ENCODE results near the gene TEX54.

TEX54 gene

GRCh38 chr11:62832336-62833234, at the start of gene TEX54:
TEX54 (minus strand) TSS chr11:62832841.
- no peak for TF ChIP-seq BHLHE40 (IDR thresholded peaks at IDR 0.05; ENCODE audit: borderline replicate concordance)
- TF ChIP-seq ZNF384 (IDR thresholded peaks at IDR 0.05) = no peak
- TF ChIP-seq NFRKB (IDR thresholded peaks at IDR 0.05) = no peak
- TF ChIP-seq L3MBTL2 (conservative IDR thresholded peaks at IDR 0.05) = no peak
- no peak for TF ChIP-seq ARNT (IDR thresholded peaks at IDR 0.05)
- no peak for TF ChIP-seq FOXM1 (IDR thresholded peaks at IDR 0.05; ENCODE audit: borderline replicate concordance)
- POLR2A ChIA-PET = interaction anchor here (0.7 to 2.4 kb wide), 15 partner anchors 8 to 161 kb away, joined by 3 to 61 read pairs (median 7); partner anchors contain the start of genes HNRNPUL2, LBHD1, NXF1 and SLC3A2
- no peak for DNase-seq (ENCODE audit: extremely low spot score)
- CTCF ChIA-PET = interaction anchor here (1.7 kb wide), 1 partner anchor 46 kb away, joined by 7 read pairs; no protein-coding TSS in a partner anchor

GRCh38 chr11:62882431-62882749, 49.7 kb upstream of the TEX54 start:
- POLR2A ChIA-PET = interaction anchor here (2.0 to 8.1 kb wide), 6 partner anchors 8 to 95 kb away, joined by 7 to 110 read pairs (median 24); partner anchors contain the start of genes TMEM179B and WDR74
- TF ChIP-seq FOXM1 (IDR thresholded peaks at IDR 0.05; ENCODE audit: borderline replicate concordance) (no peak), PKNOX1 (IDR thresholded peaks at IDR 0.05) (no peak), FOXA1 (IDR thresholded peaks at IDR 0.05) (no peak), LEF1 (IDR thresholded peaks at IDR 0.05; ENCODE audit: borderline replicate concordance) (no peak), ARNT (IDR thresholded peaks at IDR 0.05) (no peak), ELF4 (IDR thresholded peaks at IDR 0.05) (no peak), BHLHE40 (IDR thresholded peaks at IDR 0.05; ENCODE audit: borderline replicate concordance) (no peak), SP1 (IDR thresholded peaks at IDR 0.05) (no peak), L3MBTL2 (conservative IDR thresholded peaks at IDR 0.05) (no peak), FOXK2 (IDR thresholded peaks at IDR 0.05) (no peak), TARDBP (IDR thresholded peaks at IDR 0.05) (no peak), ZNF384 (IDR thresholded peaks at IDR 0.05) (no peak), HDGF (IDR thresholded peaks at IDR 0.05; ENCODE audit: borderline replicate concordance) (no peak), NFRKB (IDR thresholded peaks at IDR 0.05) (no peak), SUZ12 (IDR thresholded peaks at IDR 0.05) (no peak), CTBP1 (IDR thresholded peaks at IDR 0.05; ENCODE audit: borderline replicate concordance) (no peak)
- CTCF ChIA-PET = interaction anchor here (0.7 kb wide), 2 partner anchors 52 to 210 kb away, joined by 3 read pairs; partner anchors contain the start of gene LBHD1
- DNase-seq (ENCODE audit: extremely low spot score) = no peak

GRCh38 chr11:62881579-62882430, 49.2 kb upstream of the TEX54 start:
- DNase-seq (ENCODE audit: extremely low spot score) = peak; percentile 88
- TF ChIP-seq L3MBTL2 (conservative IDR thresholded peaks at IDR 0.05) = peak; percentile 40; the same call in 1 of the 2 replicates
- no peak for TF ChIP-seq SUZ12 (IDR thresholded peaks at IDR 0.05)
- ChIA-PET CTCF (interaction anchor here (0.6 to 1.3 kb wide), 5 partner anchors 20 to 128 kb away, joined by 3 to 6 read pairs (median 4); partner anchors contain the start of gene ZBTB3), POLR2A (interaction anchor here (0.6 to 8.1 kb wide), 31 partner anchors 8 to 308 kb away, joined by 3 to 110 read pairs (median 4); partner anchors contain the start of genes C11orf98, CSKMT, EEF1G and HNRNPUL2)

- TF ChIP-seq FOXM1 (IDR thresholded peaks at IDR 0.05; ENCODE audit: borderline replicate concordance) (no peak), SUZ12 (IDR thresholded peaks at IDR 0.05) (no peak), FOXA1 (IDR thresholded peaks at IDR 0.05) (no peak), LEF1 (IDR thresholded peaks at IDR 0.05; ENCODE audit: borderline replicate concordance) (no peak), NFRKB (IDR thresholded peaks at IDR 0.05) (no peak), CTBP1 (IDR thresholded peaks at IDR 0.05; ENCODE audit: borderline replicate concordance) (no peak), L3MBTL2 (conservative IDR thresholded peaks at IDR 0.05) (peak; percentile 64), ZNF384 (IDR thresholded peaks at IDR 0.05) (no peak), HDGF (IDR thresholded peaks at IDR 0.05; ENCODE audit: borderline replicate concordance) (no peak), TARDBP (IDR thresholded peaks at IDR 0.05) (no peak), BHLHE40 (IDR thresholded peaks at IDR 0.05; ENCODE audit: borderline replicate concordance) (no peak), PKNOX1 (IDR thresholded peaks at IDR 0.05) (no peak), ELF4 (IDR thresholded peaks at IDR 0.05) (peak; percentile 57; the same call in 1 of the 2 replicates), ARNT (IDR thresholded peaks at IDR 0.05) (no peak), FOXK2 (IDR thresholded peaks at IDR 0.05) (no peak), SP1 (IDR thresholded peaks at IDR 0.05) (no peak)
- CTCF ChIA-PET = interaction anchor here (0.6 to 1.3 kb wide), 6 partner anchors 17 to 127 kb away, joined by 3 to 6 read pairs (median 4); partner anchors contain the start of gene ZBTB3
- DNase-seq (ENCODE audit: extremely low spot score) = peak; percentile 82
- POLR2A ChIA-PET = interaction anchor here (0.6 to 8.1 kb wide), 31 partner anchors 9 to 307 kb away, joined by 3 to 110 read pairs (median 4); partner anchors contain the start of genes EEF1G, HNRNPUL2, MTA2 and NXF1
Observed at GRCh38 chr11:62880803-62881578, 48.4 kb upstream of the TEX54 start, which contains the start of gene SLC3A2. SLC3A2 (plus strand) TSS chr11:62880896; CDS start chr11:62881024, 128 bp downstream.

- DNase-seq (ENCODE audit: extremely low spot score) = no peak
- CTCF ChIA-PET = interaction anchor here (0.7 to 1.1 kb wide), 2 partner anchors 94 kb away, joined by 3 to 5 read pairs; no protein-coding TSS in a partner anchor
- TF ChIP-seq L3MBTL2 (conservative IDR thresholded peaks at IDR 0.05) = no peak
- no peak for TF ChIP-seq ZNF384 (IDR thresholded peaks at IDR 0.05)
- no peak for TF ChIP-seq TARDBP (IDR thresholded peaks at IDR 0.05)
- TF ChIP-seq PKNOX1 (IDR thresholded peaks at IDR 0.05) = no peak
- no peak for TF ChIP-seq FOXK2 (IDR thresholded peaks at IDR 0.05)
- TF ChIP-seq FOXA1 (IDR thresholded peaks at IDR 0.05) = no peak
- no peak for TF ChIP-seq ARNT (IDR thresholded peaks at IDR 0.05)
- TF ChIP-seq HDGF (IDR thresholded peaks at IDR 0.05; ENCODE audit: borderline replicate concordance) = no peak
- no peak for TF ChIP-seq NFRKB (IDR thresholded peaks at IDR 0.05)
- no peak for TF ChIP-seq CTBP1 (IDR thresholded peaks at IDR 0.05; ENCODE audit: borderline replicate concordance)
- no peak for TF ChIP-seq BHLHE40 (IDR thresholded peaks at IDR 0.05; ENCODE audit: borderline replicate concordance)
- POLR2A ChIA-PET = interaction anchor here (0.8 to 8.1 kb wide), 16 partner anchors 10 to 306 kb away, joined by 3 to 110 read pairs (median 6); partner anchors contain the start of genes EEF1G, LBHD1, TMEM179B and UQCC3
Observed at GRCh38 chr11:62880231-62880802, 47.7 kb upstream of the TEX54 start.
